NCI-H774 (cell line): ENCODE measurements around the gene EEF1A2.

Experiments used
- DNase-seq: peaks from one replicate; lab custom pipeline; 2025; lab: John Stamatoyannopoulos, UW

EEF1A2 gene

DNA sequence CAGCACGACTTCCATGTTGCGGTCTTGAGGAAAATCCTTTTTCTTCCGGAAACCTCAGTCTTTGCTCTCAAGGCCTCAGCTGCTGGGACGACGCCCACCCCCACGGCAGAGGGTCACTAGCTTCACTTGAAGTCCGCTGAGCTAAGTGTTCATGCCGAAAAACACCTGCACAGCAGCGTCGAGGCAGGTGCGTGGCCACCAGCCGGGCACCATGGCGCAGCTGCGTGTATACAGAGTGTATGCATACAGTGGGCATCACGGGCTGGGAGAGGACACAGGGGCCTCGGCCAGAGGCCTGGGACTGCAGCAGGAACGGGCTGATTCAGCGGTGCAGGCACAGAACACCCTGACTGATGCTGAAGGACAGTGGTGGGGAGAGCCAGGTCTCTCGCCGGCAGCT is 46.5 kb downstream of the EEF1A2 start:
- no peak for DNase-seq

DNA sequence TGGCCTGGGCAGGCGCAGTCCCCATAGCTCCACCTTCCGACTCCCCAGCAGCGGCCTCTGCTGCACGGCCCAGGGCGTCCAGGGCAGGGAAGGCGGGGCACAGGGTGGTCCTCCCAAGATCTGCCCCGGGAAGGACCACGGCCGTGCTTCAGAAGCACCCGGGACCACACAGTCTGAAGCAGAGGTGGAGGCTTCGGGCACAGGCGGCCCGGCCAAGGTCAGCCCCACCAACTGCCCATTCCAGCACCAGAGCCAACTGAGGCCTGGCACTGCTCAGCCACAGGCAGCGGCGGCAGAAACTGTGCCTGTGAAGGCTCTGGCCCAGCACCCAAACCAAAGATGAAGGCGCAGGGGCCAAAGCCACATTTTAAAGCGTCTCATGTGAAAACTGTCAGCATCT is 47.1 kb downstream of the EEF1A2 start:
- DNase-seq, result no peak

DNA sequence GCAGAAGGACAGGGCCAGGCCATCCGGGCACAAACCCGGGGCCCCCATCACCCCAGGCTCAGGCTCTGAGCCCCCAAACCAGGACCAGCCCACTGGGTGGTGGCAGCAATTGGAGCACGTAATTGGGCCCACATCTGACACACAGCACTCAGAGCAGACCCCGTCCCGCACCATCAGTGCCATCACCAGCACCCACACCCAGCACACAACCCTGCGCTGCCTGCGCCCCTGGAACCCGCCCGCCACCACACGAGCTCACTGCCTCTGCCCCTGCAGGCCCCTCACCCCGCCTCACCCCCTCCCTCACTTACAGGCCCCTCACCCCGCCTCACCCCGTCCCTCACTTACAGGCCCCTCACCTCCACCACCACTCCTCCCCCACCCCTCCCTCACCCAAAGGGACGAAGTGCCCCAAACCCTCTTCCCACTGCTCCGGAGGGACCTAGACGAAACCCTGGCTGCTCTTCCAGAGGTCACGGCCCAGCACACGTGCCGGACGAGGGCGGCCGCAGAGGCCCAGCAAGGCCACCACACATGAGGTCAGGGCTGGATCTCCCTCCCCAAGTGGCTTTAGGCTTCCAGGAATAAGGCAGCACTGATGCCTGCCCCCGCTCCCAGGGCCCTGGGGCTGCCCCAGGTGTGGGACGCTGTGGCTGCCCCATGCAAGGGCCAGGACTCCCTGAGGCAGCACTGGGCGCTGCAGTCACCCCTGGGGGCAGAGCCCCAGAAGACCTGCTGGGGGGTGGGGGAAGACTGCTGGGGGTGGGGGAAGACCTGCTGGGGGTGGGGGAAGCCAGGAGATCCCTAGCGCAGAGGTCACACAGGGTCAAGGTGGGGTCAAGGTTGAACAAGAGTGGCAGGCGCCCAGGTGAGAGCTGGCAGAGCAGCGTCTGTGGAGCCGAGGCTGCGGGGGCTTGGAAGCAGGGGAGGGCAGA is 48.8 kb downstream of the EEF1A2 start:
- no peak for DNase-seq

DNA sequence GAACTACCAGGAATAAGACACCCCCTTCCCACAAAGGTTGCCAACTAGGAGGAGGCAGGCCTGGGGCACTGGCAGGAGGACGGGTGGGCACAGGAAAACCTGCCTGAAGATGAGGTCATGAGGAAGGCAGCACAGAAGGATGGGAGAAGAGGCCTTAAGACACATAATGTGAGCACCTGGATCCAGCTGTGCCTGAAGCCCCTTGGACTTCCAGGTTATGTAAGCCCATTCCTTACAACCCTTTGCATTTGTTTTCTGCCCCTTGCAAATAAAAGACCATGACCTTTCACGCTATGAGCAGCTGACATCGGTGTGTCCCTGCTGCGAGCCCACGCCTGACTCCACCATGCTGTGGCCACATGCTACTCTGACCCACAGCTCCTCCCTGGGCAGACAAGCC is 49.9 kb downstream of the EEF1A2 start:
- DNase-seq, result no peak

DNA sequence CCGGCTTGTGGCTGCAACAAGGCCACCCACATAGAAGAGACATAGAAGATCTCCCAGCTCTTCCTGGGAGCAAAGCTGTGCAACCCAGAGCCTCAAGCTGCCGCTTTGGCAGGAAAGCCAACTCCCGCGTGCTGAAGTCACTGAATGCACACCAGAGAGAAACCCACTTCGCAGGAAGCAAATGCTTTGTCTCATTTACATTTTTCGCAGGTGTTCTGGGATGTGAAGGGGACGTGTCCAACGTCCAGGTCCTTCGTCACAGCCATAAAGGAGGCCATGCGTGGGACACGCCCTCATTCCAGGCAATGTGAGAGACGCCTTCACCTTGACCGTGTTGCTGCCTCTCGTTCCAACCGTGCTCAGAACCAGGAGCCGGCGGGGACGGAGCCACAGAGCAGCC is 50.9 kb downstream of the EEF1A2 start:
- no peak for DNase-seq

DNA sequence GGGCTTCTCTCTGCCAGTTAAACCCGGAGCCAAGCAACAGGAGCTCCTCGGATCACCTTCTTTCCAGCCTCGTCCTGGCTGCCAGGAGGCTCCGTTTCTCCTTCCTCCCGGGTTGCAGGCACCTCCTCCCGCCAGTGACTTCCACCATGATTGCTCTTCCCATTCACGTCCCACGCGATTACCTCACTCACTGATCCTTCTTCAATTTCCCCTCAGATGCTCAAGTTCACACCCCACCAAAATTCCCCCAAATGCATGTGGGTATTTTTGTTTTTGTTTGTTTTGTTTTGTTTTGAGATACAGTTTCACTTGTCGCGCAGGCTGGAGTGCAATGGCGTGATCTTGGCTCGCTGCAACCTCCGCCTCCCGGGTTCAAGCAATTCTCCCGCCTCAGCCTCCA is 51.6 kb downstream of the EEF1A2 start:
- DNase-seq, result no peak

DNA sequence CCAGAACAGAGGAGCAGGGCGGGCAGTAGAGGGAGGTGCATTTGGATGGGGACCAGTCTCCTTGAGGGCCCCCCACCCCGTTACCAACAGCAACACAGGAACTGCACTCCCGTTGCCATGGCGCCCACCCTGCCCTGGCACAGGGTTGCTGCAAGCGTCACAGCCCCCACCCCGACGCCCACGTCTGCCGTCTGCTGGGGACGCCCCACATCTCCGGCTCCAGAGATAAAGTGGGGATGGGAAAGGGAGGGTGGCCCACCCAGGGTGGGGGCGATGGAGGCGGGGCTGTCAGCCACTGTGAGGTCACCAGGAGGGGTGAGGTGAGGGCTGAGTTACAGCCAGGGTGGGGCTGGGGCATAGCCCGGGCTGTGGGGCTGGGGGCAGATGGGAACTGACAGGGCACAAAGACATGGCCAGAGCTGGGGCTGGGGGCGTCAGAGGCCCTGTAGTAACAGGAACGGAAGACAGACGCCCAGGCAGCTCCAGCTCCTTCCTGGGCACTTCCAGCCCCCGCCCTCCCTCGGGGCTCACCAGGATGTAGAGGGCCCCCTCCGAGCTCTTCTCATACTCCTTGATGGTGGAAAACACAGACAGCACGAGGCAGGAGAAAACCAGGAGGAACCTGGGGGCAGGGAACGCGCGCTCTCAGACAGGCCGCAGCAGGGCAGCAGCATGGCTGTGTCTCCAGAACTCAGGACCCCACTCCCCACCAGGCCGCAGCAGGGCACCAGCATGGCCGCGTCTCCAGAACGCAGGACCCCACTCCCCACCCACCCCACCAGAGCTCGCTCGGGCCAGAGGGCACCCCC is 52.5 kb downstream of the EEF1A2 start:
- DNase-seq, result no peak

DNA sequence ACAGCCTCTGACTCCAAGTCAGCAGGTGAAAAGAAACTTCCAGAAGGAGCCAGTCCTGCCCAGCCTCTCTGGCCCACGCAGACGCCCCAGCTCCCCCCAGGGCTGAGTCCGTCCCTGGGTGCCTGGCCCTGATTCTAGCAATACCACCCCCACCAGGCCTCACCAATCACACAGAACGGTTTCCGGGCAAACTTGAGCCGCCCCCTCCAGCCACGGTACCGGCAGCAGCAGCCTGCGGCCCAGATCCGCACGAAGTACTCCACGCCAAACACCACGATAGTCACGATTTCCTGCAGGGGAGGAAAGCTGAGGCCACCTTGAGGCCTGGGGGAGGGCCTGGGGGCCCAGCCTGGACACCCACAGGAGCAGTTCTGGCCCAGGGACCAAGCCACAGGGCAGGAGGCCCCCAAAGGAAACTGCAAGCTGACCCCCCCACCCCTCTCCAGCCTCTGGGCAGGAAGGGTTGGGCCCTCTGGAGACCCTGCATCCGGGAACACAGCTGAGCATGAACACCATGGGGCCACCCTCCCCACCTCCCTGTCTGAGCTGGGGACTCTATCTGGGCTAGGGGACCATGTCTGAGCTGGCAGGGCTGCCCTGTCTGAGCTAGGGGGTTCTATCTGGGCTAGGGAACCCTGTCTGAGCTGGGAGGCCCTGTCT is 53.7 kb downstream of the EEF1A2 start:
- DNase-seq, result no peak

DNA sequence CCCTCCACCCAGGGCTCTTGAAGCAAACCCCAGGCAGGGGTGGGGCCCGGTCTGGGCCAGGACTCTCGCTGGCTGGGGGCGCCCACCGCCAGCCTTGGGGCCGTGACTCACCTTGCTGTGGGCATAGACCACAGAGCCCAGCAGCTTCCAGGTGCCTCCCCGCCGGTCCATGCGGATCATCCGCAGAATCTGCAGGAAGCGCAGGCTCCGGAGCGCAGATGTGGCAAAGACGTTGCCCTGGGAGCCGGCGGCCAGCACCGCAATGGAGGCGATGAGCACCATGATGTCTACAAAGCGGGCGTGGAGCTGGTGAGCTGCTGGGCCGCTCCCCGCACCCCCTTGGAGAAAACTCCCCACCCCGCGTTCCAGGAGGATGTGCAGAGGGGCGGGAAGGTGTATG is 54.3 kb downstream of the EEF1A2 start:
- DNase-seq, result no peak

DNA sequence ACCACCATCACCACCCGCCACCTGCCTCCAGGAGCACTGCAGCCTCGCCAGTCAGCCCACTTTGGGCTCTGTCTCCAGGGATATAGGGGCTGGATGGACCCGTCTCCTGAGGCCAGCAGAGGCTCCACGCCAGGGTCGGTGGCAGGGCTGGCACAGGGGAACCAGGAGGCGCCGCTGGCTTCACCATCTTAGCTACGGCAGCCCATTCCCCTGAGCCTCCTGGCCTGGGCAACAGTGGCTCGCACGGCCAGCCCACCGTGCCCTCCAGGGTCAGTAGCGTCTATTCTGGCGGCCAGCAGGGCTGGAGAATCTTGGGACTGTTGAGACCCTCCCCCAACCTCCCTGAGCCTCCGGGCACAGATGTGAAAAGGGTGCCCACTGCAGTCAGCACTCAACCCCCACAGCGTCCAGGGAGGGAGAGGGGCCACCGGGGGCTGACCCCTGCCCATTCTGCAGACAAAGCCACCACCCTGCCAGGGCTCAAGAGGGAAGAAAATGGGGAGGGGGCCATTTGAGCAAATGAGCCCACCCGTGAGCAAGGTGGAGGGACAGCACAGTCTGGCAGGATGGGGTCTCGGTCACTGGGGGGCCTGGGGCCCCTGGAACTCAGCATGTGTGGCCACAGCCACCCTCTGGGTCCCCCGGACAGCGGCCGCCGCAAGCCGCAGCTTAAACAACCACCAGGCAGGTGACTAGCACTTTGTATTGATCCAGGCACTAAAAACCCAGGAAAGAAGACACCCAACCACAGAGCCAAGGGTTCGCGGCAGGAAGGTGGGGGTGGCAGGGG is 55.1 kb downstream of the EEF1A2 start:
- no peak for DNase-seq

DNA sequence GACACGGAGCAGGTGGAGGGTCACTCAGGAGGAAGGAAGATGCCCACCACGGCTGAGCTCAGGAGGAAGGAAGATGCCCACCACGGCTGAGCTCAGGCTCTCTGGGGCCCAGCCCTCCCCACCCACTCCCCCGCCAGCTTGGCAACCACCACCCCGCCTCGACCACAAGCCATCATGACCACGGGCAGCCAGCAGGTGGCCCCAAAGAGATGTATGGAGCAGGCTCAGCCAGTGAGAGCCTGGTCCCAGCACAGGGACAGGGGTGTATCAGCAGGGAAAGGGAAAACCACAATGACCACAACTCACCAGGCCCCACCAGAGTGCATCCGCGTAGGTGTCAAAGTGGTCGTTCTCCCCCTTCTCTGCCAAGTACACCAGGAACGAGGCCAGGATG is 56.8 kb downstream of the EEF1A2 start:
- no peak for DNase-seq

DNA sequence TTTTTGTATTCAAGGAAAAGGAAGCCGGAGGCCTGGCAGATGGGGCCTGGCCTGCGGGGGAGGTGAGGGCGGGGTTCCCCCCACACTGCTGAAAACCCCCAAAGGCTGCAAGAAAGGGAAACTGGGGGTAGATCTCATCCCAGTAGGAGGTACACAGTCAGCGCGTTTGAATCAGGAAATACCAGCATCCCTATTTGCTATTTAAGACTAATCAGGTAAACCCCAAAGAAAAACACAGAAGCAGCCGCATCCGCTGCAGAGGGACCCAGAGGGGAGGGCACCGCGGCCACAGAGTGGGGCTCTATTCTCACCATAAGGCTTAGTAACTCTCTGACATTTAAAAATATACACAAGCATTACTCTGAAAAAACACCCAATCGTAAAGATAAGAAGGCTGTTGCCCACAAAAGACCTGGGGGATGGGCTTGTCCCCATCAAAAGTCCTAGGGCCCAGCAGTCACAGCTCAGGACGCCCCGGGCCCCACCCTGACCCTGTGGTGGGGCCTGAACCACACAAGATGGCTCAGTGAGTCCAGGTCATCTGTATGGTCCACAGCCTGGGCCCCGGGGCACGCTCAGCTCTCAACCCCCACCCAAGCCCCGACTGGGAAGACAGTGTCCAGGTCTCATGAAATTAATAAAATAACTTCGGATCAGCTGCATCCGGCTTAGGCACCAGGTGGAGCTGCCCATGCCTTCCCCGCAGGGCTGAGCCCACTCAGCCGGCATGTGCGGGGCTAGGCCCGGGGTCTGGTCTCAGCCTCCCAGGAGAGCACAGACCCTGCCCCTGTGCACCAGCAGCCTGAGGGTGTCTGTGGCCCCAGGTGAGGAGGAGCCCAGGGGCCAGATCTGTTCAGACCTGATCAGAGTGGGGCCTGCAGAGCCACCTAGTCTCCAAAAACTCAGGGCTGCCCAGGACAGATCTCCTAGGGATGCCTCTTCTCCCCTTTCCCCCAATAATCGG is 57.5 kb downstream of the EEF1A2 start:
- no peak for DNase-seq

DNA sequence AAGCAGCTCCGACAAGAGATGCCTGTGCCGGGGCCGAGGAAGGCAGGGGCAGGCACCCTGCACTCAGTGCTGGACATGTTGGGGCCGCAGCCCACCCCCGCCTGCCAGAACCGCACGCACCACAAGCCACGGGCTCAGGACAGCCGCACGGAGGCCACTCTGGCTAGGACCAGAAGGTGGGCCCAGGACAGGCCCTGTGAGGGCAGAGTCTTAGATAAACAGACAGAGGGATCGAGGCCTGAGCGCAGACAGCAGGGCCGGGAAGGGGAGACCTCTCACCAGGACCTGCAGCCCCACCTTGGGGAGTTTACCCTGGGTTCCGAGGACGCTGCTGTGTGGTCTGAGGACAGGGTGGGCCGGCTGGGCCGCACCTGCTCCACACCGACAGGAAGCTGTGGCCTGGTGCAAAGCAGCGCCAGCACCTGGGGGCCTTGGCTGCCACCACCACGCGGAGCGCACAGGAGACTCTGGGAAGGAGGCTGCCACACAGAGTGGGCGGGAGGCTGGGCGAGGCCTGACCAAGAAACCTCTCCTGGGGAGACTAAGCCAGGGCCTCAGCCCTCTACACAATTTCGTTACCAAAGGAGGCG is 58.4 kb downstream of the EEF1A2 start:
- DNase-seq, result no peak

DNA sequence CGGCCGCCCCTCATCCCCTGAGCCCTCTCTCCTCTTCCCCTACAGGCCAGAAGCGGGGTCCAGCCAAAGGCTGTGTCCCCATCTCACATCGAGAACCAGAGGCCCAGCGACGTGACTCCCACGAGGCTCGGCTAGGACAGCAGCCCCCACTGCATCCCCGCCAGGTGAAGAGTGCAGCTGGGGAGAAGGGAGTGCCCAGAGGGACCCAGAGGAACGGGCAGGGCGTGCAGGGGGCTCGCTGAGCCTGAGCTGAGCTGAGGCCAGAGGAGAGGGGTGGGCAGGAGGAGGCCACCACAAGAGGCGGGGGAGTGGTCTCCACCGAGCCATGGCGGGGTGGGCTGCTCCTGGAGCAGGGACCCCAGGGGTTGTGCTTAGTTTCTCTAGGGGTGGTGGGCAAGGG is 59.0 kb downstream of the EEF1A2 start:
- no peak for DNase-seq

DNA sequence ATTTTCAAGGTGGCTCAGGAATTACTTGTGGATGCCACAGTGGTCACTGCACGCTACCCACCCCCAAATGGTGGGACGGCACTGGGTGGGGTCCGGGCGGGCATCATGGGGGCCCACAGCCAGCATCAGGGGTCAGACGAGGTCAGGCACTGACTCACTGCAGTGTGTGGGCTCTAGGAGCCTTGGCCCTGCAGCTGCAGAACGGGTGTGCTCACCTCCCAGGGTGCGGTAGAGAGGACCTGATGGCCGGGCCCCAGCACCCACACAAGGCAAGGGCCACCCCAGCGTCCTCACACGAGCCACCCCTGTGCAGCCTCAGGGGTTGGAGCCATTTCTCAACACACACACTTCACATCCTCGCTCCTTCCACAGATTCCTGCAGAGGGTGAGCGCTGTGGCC is 60.8 kb downstream of the EEF1A2 start:
- DNase-seq, result no peak
